GM12878 (cell line): ENCODE data around the gene MRPL21. TPM values are rescaled to one million over a fixed set of nuclear protein-coding genes. Genes with fewer than 3 reads are reported as not detected.

Experiments used
- ATAC-seq: fragments of 200-7000 bp; cut with Tn5 transposase; 3 replicates; pipeline ENCODE4 v1.9.1; 2020; ENCODE audit warnings: mild to moderate bottlenecking, moderate library complexity
- BruUV-seq: library from RNA; stranded (reverse); fragments of 400-500 nt; replicated peaks from 2 replicates; lab custom pipeline; 2021; lab: Mats Ljungman, UMichigan
- CTCF ChIA-PET: fragments of 300-600 bp; sonication (Branson Sonifier 250); formaldehyde crosslinking; extraction: SDS; loops from one replicate; lab custom pipeline; 2021; ENCODE audit warnings: inconsistent platforms; lab: Yijun Ruan, JAX
- POLR2A ChIA-PET: fragments of 350-600 bp; formaldehyde crosslinking; extraction: SDS; loops from one replicate; lab custom pipeline; 2021; ENCODE audit warnings: inconsistent platforms; lab: Charles Lee
- RAD21 ChIA-PET: fragments of 300-600 bp; sonication (Branson Sonifier 250); formaldehyde crosslinking; loops from one replicate; lab custom pipeline; 2023; ENCODE audit warnings: antibody characterized with exemption; ENCODE audit not compliant: unreplicated experiment; lab: Charles Lee
- SMC1A ChIA-PET: fragments of 300-600 bp; sonication (Branson Sonifier 250); formaldehyde crosslinking; loops from one replicate; lab custom pipeline; 2023; ENCODE audit not compliant: unreplicated experiment, uncharacterized antibody; lab: Charles Lee
- DNase-seq: peaks from one replicate; pipeline ENCODE4 v3.0.0-alpha.2; 2011; ENCODE audit warnings: low read depth, low spot score
- FAIRE-seq: peaks from 3 replicates; lab custom pipeline; 2011; peaks lifted over from hg19 to GRCh38; lab: Jason Lieb, UNC
- H2AFZ ChIP-seq: 2 replicates; pipeline ENCODE4 v1.6.0; 2011; ENCODE audit warnings: low read depth, low read length, control low read depth; ENCODE audit not compliant: control insufficient read depth
- H3K27ac ChIP-seq: 2 replicates; pipeline ENCODE4 v1.5.1; 2011; ENCODE audit warnings: control low read depth; ENCODE audit not compliant: control insufficient read depth, insufficient read depth
- H3K27me3 ChIP-seq, 2 experiments: replicated peaks in 1 of 2; 2 replicates each; pipeline versions ENCODE4 v1.6.0 to v1.6.1; 2011; ENCODE audit warnings: low read length in 1 of 2; ENCODE audit not compliant: control insufficient read depth in 2 of 2, insufficient read depth in 2 of 2
- H3K36me3 ChIP-seq, 2 experiments: 2 replicates each; pipeline ENCODE4 v1.5.1; 2011; ENCODE audit warnings: low read length in 1 of 2; ENCODE audit not compliant: control insufficient read depth in 2 of 2, insufficient read depth in 2 of 2
- H3K4me1 ChIP-seq: 2 replicates; pipeline ENCODE4 v1.6.1; 2011; ENCODE audit warnings: mild to moderate bottlenecking, low read length, moderate library complexity, mixed read lengths; ENCODE audit not compliant: control insufficient read depth, insufficient read depth
- H3K4me2 ChIP-seq: 2 replicates; pipeline ENCODE4 v1.6.0; 2011; ENCODE audit warnings: control low read depth; ENCODE audit not compliant: control insufficient read depth, insufficient read depth
- H3K4me3 ChIP-seq: fragments of 200-600 bp; sonication (generic); 2 replicates; pipeline ENCODE4 v1.5.1; 2016
- H3K79me2 ChIP-seq: 2 replicates; pipeline ENCODE4 v1.6.0; 2011; ENCODE audit warnings: low read length; ENCODE audit not compliant: control insufficient read depth, insufficient read depth
- H3K9ac ChIP-seq: 2 replicates; pipeline ENCODE4 v1.8.0; 2011; ENCODE audit warnings: low read length, control low read depth, mixed read lengths; ENCODE audit not compliant: control insufficient read depth, insufficient read depth
- H3K9me3 ChIP-seq: replicated peaks from 3 replicates; pipeline ENCODE4 v1.5.1; 2011; ENCODE audit warnings: mild to moderate bottlenecking, low read length; ENCODE audit not compliant: control insufficient read depth, insufficient read depth
- H4K20me1 ChIP-seq: 2 replicates; pipeline ENCODE4 v1.6.0; 2011; ENCODE audit not compliant: control insufficient read depth, insufficient read depth
- BRCA1 ChIP-seq: IDR thresholded peaks from 2 replicates; pipeline ENCODE4 v1.6.1; 2011; ENCODE audit warnings: low read depth, low read length, improper control_type of control experiment
- CBX5 ChIP-seq: sonication (generic); IDR thresholded peaks from 2 replicates; pipeline ENCODE4 v1.6.1; 2016; ENCODE audit warnings: low read depth, moderate library complexity, mild to moderate bottlenecking, inconsistent platforms
- E4F1 ChIP-seq: fragments of 450-650 bp; IDR thresholded peaks from 2 replicates; pipeline ENCODE4 v1.6.1; 2018; ENCODE audit warnings: borderline replicate concordance, mild to moderate bottlenecking; ENCODE audit not compliant: partially characterized antibody
- ELK1 ChIP-seq: IDR thresholded peaks from 2 replicates; pipeline ENCODE4 v1.6.1; 2012; ENCODE audit warnings: low read depth, low read length, improper control_type of control experiment
- EZH2 ChIP-seq: IDR thresholded peaks from 2 replicates; pipeline ENCODE4 v1.6.1; 2012; ENCODE audit warnings: low read depth, mild to moderate bottlenecking, control low read depth, inconsistent platforms, low read length, borderline replicate concordance; ENCODE audit not compliant: control insufficient read depth
- GABPA ChIP-seq: IDR thresholded peaks from 2 replicates; pipeline ENCODE4 v1.6.1; 2014; ENCODE audit warnings: antibody characterized with exemption, low read depth, mild to moderate bottlenecking, inconsistent platforms
- MYC ChIP-seq: IDR thresholded peaks from 2 replicates; pipeline ENCODE4 v1.6.1; 2011; ENCODE audit warnings: mild to moderate bottlenecking, low read length, moderate library complexity, inconsistent platforms; ENCODE audit not compliant: insufficient read depth, insufficient replicate concordance, insufficient read length, severe bottlenecking
- PKNOX1 ChIP-seq: fragments of 450-650 bp; IDR thresholded peaks from 2 replicates; pipeline ENCODE4 v1.6.1; 2016; ENCODE audit warnings: mild to moderate bottlenecking
- RB1 ChIP-seq: fragments of 450-650 bp; formaldehyde crosslinking; IDR thresholded peaks from 2 replicates; pipeline ENCODE4 v1.6.1; 2017; ENCODE audit warnings: mild to moderate bottlenecking, borderline replicate concordance
- RELA ChIP-seq: fragments of 450-650 bp; IDR thresholded peaks from 2 replicates; pipeline ENCODE4 v1.8.0; 2014; ENCODE audit warnings: borderline replicate concordance; ENCODE audit not compliant: partially characterized antibody
- SMAD1 ChIP-seq: fragments of 450-650 bp; IDR thresholded peaks from 2 replicates; pipeline ENCODE4 v1.6.1; 2018; ENCODE audit warnings: mild to moderate bottlenecking, low read depth; ENCODE audit not compliant: partially characterized antibody
- SUPT20H ChIP-seq: IDR thresholded peaks from 2 replicates; pipeline ENCODE4 v1.6.1; 2011; ENCODE audit warnings: low read depth, mild to moderate bottlenecking, low read length, moderate library complexity, borderline replicate concordance; ENCODE audit not compliant: control insufficient read depth
- ZBED1 ChIP-seq: IDR thresholded peaks from 2 replicates; pipeline ENCODE4 v1.6.1; 2016; ENCODE audit warnings: borderline replicate concordance
- WGBS: methylation state at CpG from one replicate; pipeline ENCODE4 v1.1.6; 2016; ENCODE audit warnings: low lambda C conversion rate; ENCODE audit not compliant: insufficient replicate concordance, insufficient coverage; ENCODE audit errors: missing lambda C conversion rate; 5-methylcytosine and 5-hydroxymethylcytosine counted together
- in situ Hi-C: fragments of 300-500 bp; cut with MboI; formaldehyde crosslinking; loops from 9 replicates; pipeline ENCODE4 v1.14.3; 2018; ENCODE audit warnings: mixed read lengths
- intact Hi-C: fragments of 100-400 bp; cut with micrococcal nuclease; formaldehyde crosslinking; loops from one replicate; pipeline ENCODE4 v1.14.2; 2022; ENCODE audit not compliant: unreplicated experiment
- polyA plus RNA-seq, 11 experiments: library from polyadenylated mRNA; depleted of rRNA in 4 of 11; unstranded in 6 of 11; stranded (reverse) in 5 of 11; fragments of >200 nt; fragmentation: Nextera tagmentation in 4 of 11; fragmentation: Illumina TruSeq in 1 of 11; extraction: Ambion mirVana in 4 of 11; extraction: Trizol in 1 of 11; gene quantifications; 1 replicate in 1 of 11; 2 replicates in 10 of 11; pipeline versions ENCODE4 v1.2.1 to v1.2.3, GENCODE V29; 2011 to 2016; ENCODE audit warnings: inconsistent platforms in 2 of 11, missing spikeins in 2 of 11, low read depth in 1 of 11
- total RNA-seq, 4 experiments: library from RNA; depleted of rRNA in 3 of 4; stranded (reverse); fragments of >200 nt in 3 of 4; fragmentation: Illumina TruSeq in 1 of 4; extraction: Trizol in 1 of 4; gene quantifications; 2 replicates each; pipeline versions ENCODE4 v1.2.1 to v1.2.3, GENCODE V29; 2013 to 2021

MRPL21 gene
- total and polyA plus RNA-seq, 10 of the 15 experiments (the other 5 are each of a cell fraction or from before 2014, with no cell fraction given), result 86.6 to 283 (median 130) TPM

GRCh38 chr11:68936358-68936636 lies 32.7 kb upstream of the MRPL21 start:
- H3K4me3 ChIP-seq, result no peak overlapping the region
- no peaks in the 10 kb centered on the region for H3K27me3 ChIP-seq
- RAD21 ChIA-PET, result no interaction called here
- SMC1A ChIA-PET, result no interaction called here
- H3K4me2 ChIP-seq, result no peak overlapping the region
- no peak overlapping the region for H3K9ac ChIP-seq
- no peak for DNase-seq
- no peaks in the 10 kb centered on the region for H4K20me1 ChIP-seq
- no peaks in the 10 kb centered on the region for H3K79me2 ChIP-seq
- BruUV-seq, result no TSS peak
- WGBS, result 90% methylated on average over 10 of the region's 10 CpGs
- intact Hi-C loops, result no loop called here
- POLR2A ChIA-PET, result no interaction called here
- no peak overlapping the region for H3K27ac ChIP-seq
- H2AFZ ChIP-seq, result no peak overlapping the region
- in situ Hi-C loops, result no loop called here
- no peak for TF ChIP-seq SMAD1
- TF ChIP-seq MYC, result no peak
- TF ChIP-seq BRCA1, result no peak
- no peak for TF ChIP-seq RELA
- TF ChIP-seq EZH2, result no peak
- TF ChIP-seq GABPA, result no peak
- no peak for TF ChIP-seq CBX5
- no peak for TF ChIP-seq SUPT20H
- TF ChIP-seq E4F1, result no peak
- TF ChIP-seq RB1, result no peak
- no peak for TF ChIP-seq ZBED1
- TF ChIP-seq PKNOX1, result no peak
- no peak for TF ChIP-seq ELK1
- TF ChIP-seq, all 136 proteins: peak for 0
- peaks cover 2 to 27% of the 10 kb centered on the region in 2 experiments; a peak in 3 of 4 replicates for H3K36me3 ChIP-seq
- ATAC-seq, result no peak
- FAIRE-seq, result no peak
- H3K9me3 ChIP-seq, result no peaks in the 10 kb centered on the region
- CTCF ChIA-PET, result no interaction called here
- no peaks in the 10 kb centered on the region for H3K4me1 ChIP-seq
